ENCODE results near the gene TIMM23. TPM values are rescaled to one million over a fixed set of nuclear protein-coding genes. Genes with fewer than 3 reads are reported as not detected.
"Not testable (repeated sequence)": the region's sequence is repeated elsewhere in the genome, so short reads cannot be mapped to it uniquely, and the experiment has no call there.

The TIMM23 gene
- total RNA-seq (2021; ENCODE audit: unreplicated experiment) (103 TPM), Bru-seq, nascent RNA (percentile 96 among the genes with signal in this experiment), BruChase-seq, experiment 1, labeled RNA remaining after a 2-hour chase (percentile 87 among the genes with signal in this experiment), BruChase-seq, experiment 2, labeled RNA remaining after a 6-hour chase (percentile 89 among the genes with signal in this experiment)
- 85.8 TPM for polyA plus RNA-seq (2012; ENCODE audit: insufficient read length)
- long read RNA-seq, transcript TIMM23-201 (7 exons, 1,222 nt): major isoform, 119 of 136 reads
- long read RNA-seq, partial matches to known transcripts: 7 of 136 reads
- long read RNA-seq, other reads (novel, unspliced or antisense): 10 of 136 reads

GRCh38 chr10:45972106-45972812 lies at the start of gene TIMM23:
TIMM23 (plus strand) TSS chr10:45972489; CDS start chr10:45972625, 136 bp downstream.
- H3K36me3 ChIP-seq (ENCODE audit: control insufficient read depth, insufficient read depth, low read length); in situ Hi-C loops (cut with HindIII; ENCODE audit: low pct_unique_long_range_greater_than_20kb, low sequenced_read_pairs); H3K9me3 ChIP-seq (ENCODE audit: control insufficient read depth, insufficient read depth, low read depth, low read length); CTCF ChIA-PET; H3K4me1 ChIP-seq (ENCODE audit: control insufficient read depth, insufficient read depth, low read length); intact Hi-C loops (cut with micrococcal nuclease; ENCODE audit: unreplicated experiment); H3K27me3 ChIP-seq (ENCODE audit: control insufficient read depth, insufficient read depth, low read length): not testable (repeated sequence)
- Histone ChIP-seq H3K27ac (ENCODE audit: low read length) (peak within 1 kb of the TSS; percentile 94), H3K4me3 (ENCODE audit: low read depth in 2 of 2, low read length in 2 of 2) (peak within 1 kb of the TSS; percentile 83 to 94)
- BruUV-seq (replicated peaks): TSS peak; percentile 73
- ATAC-seq (peak; percentile 96), DNase-seq (ENCODE audit: low read depth, low spot score) (peak; percentile 25)
- TF ChIP-seq SIN3A (IDR thresholded peaks at IDR 0.05; ENCODE audit: borderline replicate concordance, insufficient read depth, low read depth, low read length) (peak; percentile 73; the same call in 1 of the 2 replicates), POLR2AphosphoS5 (IDR thresholded peaks at IDR 0.05; ENCODE audit: low read depth, low read length) (peak; percentile 84)
- POLR2A ChIA-PET: interaction anchor here (0.6 kb wide), 1 partner anchor 264 kb away, joined by 3 read pairs; no protein-coding TSS in a partner anchor

GRCh38 chr10:45926790-45927189 lies 45.5 kb upstream of the TIMM23 start:
- DNase-seq (ENCODE audit: low read depth, low spot score); H3K4me1 ChIP-seq (ENCODE audit: control insufficient read depth, insufficient read depth, low read length); BruUV-seq (replicated peaks); in situ Hi-C loops (cut with HindIII; ENCODE audit: low pct_unique_long_range_greater_than_20kb, low sequenced_read_pairs); H3K27ac ChIP-seq (ENCODE audit: low read length); POLR2A ChIA-PET; H3K9me3 ChIP-seq (ENCODE audit: control insufficient read depth, insufficient read depth, low read depth, low read length); H3K27me3 ChIP-seq (ENCODE audit: control insufficient read depth, insufficient read depth, low read length); CTCF ChIA-PET; H3K36me3 ChIP-seq (ENCODE audit: control insufficient read depth, insufficient read depth, low read length); intact Hi-C loops (cut with micrococcal nuclease; ENCODE audit: unreplicated experiment); H3K4me3 ChIP-seq (ENCODE audit: low read depth in 2 of 2, low read length in 2 of 2); ATAC-seq: not testable (repeated sequence)

GRCh38 chr10:45931305-45931704 lies 41.0 kb upstream of the TIMM23 start:
- intact Hi-C loops (cut with micrococcal nuclease; ENCODE audit: unreplicated experiment); H3K27ac ChIP-seq (ENCODE audit: low read length); CTCF ChIA-PET; DNase-seq (ENCODE audit: low read depth, low spot score); in situ Hi-C loops (cut with HindIII; ENCODE audit: low pct_unique_long_range_greater_than_20kb, low sequenced_read_pairs); POLR2A ChIA-PET; H3K9me3 ChIP-seq (ENCODE audit: control insufficient read depth, insufficient read depth, low read depth, low read length); BruUV-seq (replicated peaks); H3K27me3 ChIP-seq (ENCODE audit: control insufficient read depth, insufficient read depth, low read length); H3K36me3 ChIP-seq (ENCODE audit: control insufficient read depth, insufficient read depth, low read length); H3K4me3 ChIP-seq (ENCODE audit: low read depth in 2 of 2, low read length in 2 of 2); H3K4me1 ChIP-seq (ENCODE audit: control insufficient read depth, insufficient read depth, low read length); ATAC-seq: not testable (repeated sequence)

GRCh38 chr10:45934788-45935187 lies 37.5 kb upstream of the TIMM23 start:
- DNase-seq (ENCODE audit: low read depth, low spot score); H3K27me3 ChIP-seq (ENCODE audit: control insufficient read depth, insufficient read depth, low read length); H3K4me1 ChIP-seq (ENCODE audit: control insufficient read depth, insufficient read depth, low read length); H3K36me3 ChIP-seq (ENCODE audit: control insufficient read depth, insufficient read depth, low read length); BruUV-seq (replicated peaks); ATAC-seq; H3K9me3 ChIP-seq (ENCODE audit: control insufficient read depth, insufficient read depth, low read depth, low read length); in situ Hi-C loops (cut with HindIII; ENCODE audit: low pct_unique_long_range_greater_than_20kb, low sequenced_read_pairs); H3K27ac ChIP-seq (ENCODE audit: low read length); H3K4me3 ChIP-seq (ENCODE audit: low read depth in 2 of 2, low read length in 2 of 2); intact Hi-C loops (cut with micrococcal nuclease; ENCODE audit: unreplicated experiment); CTCF ChIA-PET; POLR2A ChIA-PET: not testable (repeated sequence)

- H3K4me3 ChIP-seq (ENCODE audit: low read depth in 2 of 2, low read length in 2 of 2); POLR2A ChIA-PET; H3K9me3 ChIP-seq (ENCODE audit: control insufficient read depth, insufficient read depth, low read depth, low read length); intact Hi-C loops (cut with micrococcal nuclease; ENCODE audit: unreplicated experiment); BruUV-seq (replicated peaks); DNase-seq (ENCODE audit: low read depth, low spot score); CTCF ChIA-PET; H3K36me3 ChIP-seq (ENCODE audit: control insufficient read depth, insufficient read depth, low read length); in situ Hi-C loops (cut with HindIII; ENCODE audit: low pct_unique_long_range_greater_than_20kb, low sequenced_read_pairs); H3K27ac ChIP-seq (ENCODE audit: low read length); ATAC-seq; H3K4me1 ChIP-seq (ENCODE audit: control insufficient read depth, insufficient read depth, low read length); H3K27me3 ChIP-seq (ENCODE audit: control insufficient read depth, insufficient read depth, low read length): not testable (repeated sequence)
Measured at GRCh38 chr10:45939176-45939697, 33.1 kb upstream of the TIMM23 start.

GRCh38 chr10:45941196-45941595 lies 31.1 kb upstream of the TIMM23 start:
- ATAC-seq, POLR2A ChIA-PET: not testable (repeated sequence)

GRCh38 chr10:45945476-45945875 lies 26.8 kb upstream of the TIMM23 start:
- H3K27me3 ChIP-seq (ENCODE audit: control insufficient read depth, insufficient read depth, low read length); ATAC-seq; BruUV-seq (replicated peaks); DNase-seq (ENCODE audit: low read depth, low spot score); H3K27ac ChIP-seq (ENCODE audit: low read length); POLR2A ChIA-PET; intact Hi-C loops (cut with micrococcal nuclease; ENCODE audit: unreplicated experiment); H3K9me3 ChIP-seq (ENCODE audit: control insufficient read depth, insufficient read depth, low read depth, low read length); H3K4me3 ChIP-seq (ENCODE audit: low read depth in 2 of 2, low read length in 2 of 2); H3K4me1 ChIP-seq (ENCODE audit: control insufficient read depth, insufficient read depth, low read length); CTCF ChIA-PET; H3K36me3 ChIP-seq (ENCODE audit: control insufficient read depth, insufficient read depth, low read length); in situ Hi-C loops (cut with HindIII; ENCODE audit: low pct_unique_long_range_greater_than_20kb, low sequenced_read_pairs): not testable (repeated sequence)

More at GRCh38 chr10:45941196-45941595, 31.1 kb upstream of the TIMM23 start:
- H3K4me1 ChIP-seq (ENCODE audit: control insufficient read depth, insufficient read depth, low read length); H3K27ac ChIP-seq (ENCODE audit: low read length); H3K36me3 ChIP-seq (ENCODE audit: control insufficient read depth, insufficient read depth, low read length); in situ Hi-C loops (cut with HindIII; ENCODE audit: low pct_unique_long_range_greater_than_20kb, low sequenced_read_pairs); H3K9me3 ChIP-seq (ENCODE audit: control insufficient read depth, insufficient read depth, low read depth, low read length); H3K4me3 ChIP-seq (ENCODE audit: low read depth in 2 of 2, low read length in 2 of 2); intact Hi-C loops (cut with micrococcal nuclease; ENCODE audit: unreplicated experiment); DNase-seq (ENCODE audit: low read depth, low spot score); BruUV-seq (replicated peaks); CTCF ChIA-PET; H3K27me3 ChIP-seq (ENCODE audit: control insufficient read depth, insufficient read depth, low read length): not testable (repeated sequence)
